ENCODE measurements around the gene EIF4G3. TPM values are rescaled to one million over a fixed set of nuclear protein-coding genes. Genes with fewer than 3 reads are reported as not detected.

EIF4G3 gene
- total RNA-seq, 1 experiment from 2014 or later, result 39.9 TPM

DNA sequence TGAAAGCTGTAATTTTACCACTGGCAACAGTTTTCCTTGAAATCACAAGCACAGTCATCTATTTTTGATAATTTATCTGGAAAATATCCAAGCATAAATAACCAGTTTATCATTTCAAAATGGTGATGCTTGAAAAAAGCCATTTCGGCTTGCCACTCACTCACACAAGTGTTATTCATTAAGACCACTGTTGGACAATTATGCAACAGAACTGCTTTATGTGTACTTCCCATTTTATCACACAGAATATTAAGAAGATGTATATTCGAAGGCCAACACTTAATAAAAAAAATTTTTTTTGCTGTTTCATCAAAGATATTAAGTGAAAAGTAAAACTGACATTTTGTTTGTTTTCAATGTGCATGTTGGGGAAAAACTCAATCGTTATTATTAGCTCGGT is 62.3 kb downstream of the EIF4G3 start:
- CTCF ChIA-PET, result no interaction called here
- no peak for DNase-seq
- Mint-ChIP-seq H3K4me3 (ENCODE audit: low read depth, unreplicated experiment) (no peak overlapping the region), H3K36me3 (ENCODE audit: insufficient read depth, unreplicated experiment) (no peaks in the 10 kb centered on the region), H3K27ac (ENCODE audit: unreplicated experiment) (no peak overlapping the region), H3K4me1 (ENCODE audit: low read depth, unreplicated experiment) (no peaks in the 10 kb centered on the region), H3K9me3 (ENCODE audit: low read depth, unreplicated experiment) (no peaks in the 10 kb centered on the region), H3K27me3 (ENCODE audit: unreplicated experiment) (no peaks in the 10 kb centered on the region)
- BruUV-seq (replicated peaks), result no TSS peak
- TF ChIP-seq, protein P1, sequence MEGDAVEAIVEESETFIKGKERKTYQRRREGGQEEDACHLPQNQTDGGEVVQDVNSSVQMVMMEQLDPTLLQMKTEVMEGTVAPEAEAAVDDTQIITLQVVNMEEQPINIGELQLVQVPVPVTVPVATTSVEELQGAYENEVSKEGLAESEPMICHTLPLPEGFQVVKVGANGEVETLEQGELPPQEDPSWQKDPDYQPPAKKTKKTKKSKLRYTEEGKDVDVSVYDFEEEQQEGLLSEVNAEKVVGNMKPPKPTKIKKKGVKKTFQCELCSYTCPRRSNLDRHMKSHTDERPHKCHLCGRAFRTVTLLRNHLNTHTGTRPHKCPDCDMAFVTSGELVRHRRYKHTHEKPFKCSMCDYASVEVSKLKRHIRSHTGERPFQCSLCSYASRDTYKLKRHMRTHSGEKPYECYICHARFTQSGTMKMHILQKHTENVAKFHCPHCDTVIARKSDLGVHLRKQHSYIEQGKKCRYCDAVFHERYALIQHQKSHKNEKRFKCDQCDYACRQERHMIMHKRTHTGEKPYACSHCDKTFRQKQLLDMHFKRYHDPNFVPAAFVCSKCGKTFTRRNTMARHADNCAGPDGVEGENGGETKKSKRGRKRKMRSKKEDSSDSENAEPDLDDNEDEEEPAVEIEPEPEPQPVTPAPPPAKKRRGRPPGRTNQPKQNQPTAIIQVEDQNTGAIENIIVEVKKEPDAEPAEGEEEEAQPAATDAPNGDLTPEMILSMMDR (IDR thresholded peaks at IDR 0.05; ENCODE audit: unreplicated experiment), result no peak
- intact Hi-C loops (cut with micrococcal nuclease; ENCODE audit: unreplicated experiment), result no loop called here

DNA sequence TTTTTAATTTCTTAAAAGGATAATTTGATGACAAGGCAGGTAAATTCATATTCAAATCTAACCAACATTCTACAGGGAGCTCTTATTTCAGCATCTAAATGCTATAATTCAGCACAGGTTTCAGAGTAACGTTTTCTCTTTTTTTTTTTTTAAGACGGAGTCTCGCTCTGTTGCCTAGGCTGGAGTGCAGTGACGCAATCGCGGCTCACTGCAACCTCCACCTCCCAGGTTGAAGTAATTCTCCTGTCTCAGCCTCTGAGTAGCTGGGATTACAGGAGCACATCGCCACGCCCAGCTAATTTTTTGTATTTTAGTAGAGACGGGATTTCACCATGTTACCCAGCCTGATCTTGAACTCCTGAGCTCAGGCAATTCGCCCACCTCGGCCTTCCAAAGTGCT is 66.5 kb downstream of the EIF4G3 start:
- no peak overlapping the region for H3K4me3 Mint-ChIP-seq (ENCODE audit: low read depth, unreplicated experiment)

DNA sequence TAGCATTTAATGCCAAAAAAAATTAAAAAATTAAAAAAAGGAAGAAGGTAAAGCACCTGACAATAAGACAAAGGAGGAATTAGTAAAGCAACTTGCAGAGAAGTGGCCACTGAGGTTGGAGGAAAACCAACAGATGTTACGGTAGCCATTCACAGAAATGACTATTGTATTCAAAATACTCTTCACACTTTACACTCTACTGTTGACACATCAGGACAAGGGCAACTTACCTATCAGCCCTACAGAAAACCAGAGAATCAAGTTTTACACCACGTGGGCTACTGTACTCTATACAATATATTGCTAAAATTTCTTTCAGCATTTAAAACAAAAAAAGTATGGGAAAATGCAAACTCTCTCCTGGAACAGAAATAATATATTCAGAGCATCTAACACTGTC is 70.0 kb downstream of the EIF4G3 start:
- Mint-ChIP-seq H3K9me3 (ENCODE audit: low read depth, unreplicated experiment) (no peaks in the 10 kb centered on the region), H3K4me3 (ENCODE audit: low read depth, unreplicated experiment) (no peak overlapping the region), H3K4me1 (ENCODE audit: low read depth, unreplicated experiment) (peaks cover 8% of the 10 kb centered on the region), H3K27me3 (ENCODE audit: unreplicated experiment) (no peaks in the 10 kb centered on the region), H3K36me3 (ENCODE audit: insufficient read depth, unreplicated experiment) (no peaks in the 10 kb centered on the region), H3K27ac (ENCODE audit: unreplicated experiment) (no peak overlapping the region)
- no peak for DNase-seq
- intact Hi-C loops (cut with micrococcal nuclease; ENCODE audit: unreplicated experiment), result no loop called here
- no TSS peak for BruUV-seq (replicated peaks)
- CTCF ChIA-PET, result no interaction called here
- TF ChIP-seq, protein P1 (IDR thresholded peaks at IDR 0.05; ENCODE audit: unreplicated experiment), result no peak

More for the DNA sequence above, 66.5 kb downstream of the EIF4G3 start:
- CTCF ChIA-PET, result no interaction called here
- no peak for DNase-seq
- no peaks in the 10 kb centered on the region for H3K27me3 Mint-ChIP-seq (ENCODE audit: unreplicated experiment)
- no TSS peak for BruUV-seq (replicated peaks)
- no peak overlapping the region for H3K27ac Mint-ChIP-seq (ENCODE audit: unreplicated experiment)
- intact Hi-C loops (cut with micrococcal nuclease; ENCODE audit: unreplicated experiment), result no loop called here
- no peaks in the 10 kb centered on the region for H3K36me3 Mint-ChIP-seq (ENCODE audit: insufficient read depth, unreplicated experiment)
- H3K4me1 Mint-ChIP-seq (ENCODE audit: low read depth, unreplicated experiment), result peaks cover 8% of the 10 kb centered on the region
- no peaks in the 10 kb centered on the region for H3K9me3 Mint-ChIP-seq (ENCODE audit: low read depth, unreplicated experiment)
- TF ChIP-seq, protein P1 (IDR thresholded peaks at IDR 0.05; ENCODE audit: unreplicated experiment), result no peak

DNA sequence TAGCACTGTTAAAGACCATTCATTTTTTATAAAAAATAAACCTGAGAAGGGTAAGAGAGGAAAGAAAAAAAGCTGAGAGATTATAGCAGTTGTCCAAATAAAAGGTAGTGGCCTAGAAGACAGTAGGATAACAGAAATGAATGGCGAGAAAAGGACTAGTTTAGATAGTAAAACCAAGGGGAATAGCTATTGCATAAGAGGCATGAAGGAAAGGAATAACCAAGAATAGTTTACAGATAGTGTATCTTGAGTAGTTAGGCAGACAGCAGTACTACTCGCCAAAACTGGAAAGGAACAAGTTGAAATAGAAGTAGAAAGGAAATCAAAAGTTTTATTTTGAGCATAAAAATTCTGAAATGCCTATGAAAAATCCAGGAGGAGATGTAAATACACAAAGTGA is 70.5 kb downstream of the EIF4G3 start:
- intact Hi-C loops (cut with micrococcal nuclease; ENCODE audit: unreplicated experiment), result no loop called here
- TF ChIP-seq, protein P1 (IDR thresholded peaks at IDR 0.05; ENCODE audit: unreplicated experiment), result no peak
- Mint-ChIP-seq H3K27ac (ENCODE audit: unreplicated experiment) (no peak overlapping the region), H3K9me3 (ENCODE audit: low read depth, unreplicated experiment) (no peaks in the 10 kb centered on the region), H3K4me1 (ENCODE audit: low read depth, unreplicated experiment) (peaks cover 8% of the 10 kb centered on the region), H3K27me3 (ENCODE audit: unreplicated experiment) (no peaks in the 10 kb centered on the region), H3K36me3 (ENCODE audit: insufficient read depth, unreplicated experiment) (no peaks in the 10 kb centered on the region), H3K4me3 (ENCODE audit: low read depth, unreplicated experiment) (no peak overlapping the region)
- no peak for DNase-seq
- CTCF ChIA-PET, result no interaction called here
- BruUV-seq (replicated peaks), result no TSS peak
